GM20000 (cell line): ENCODE measurements around the gene TFG.

Source experiments
- DNase-seq: peaks from one replicate; pipeline ENCODE4 v3.0.0; 2012; ENCODE audit warnings: low spot score
- CTCF ChIP-seq: IDR thresholded peaks from 2 replicates; pipeline ENCODE4 v1.5.1; 2012; ENCODE audit warnings: mild to moderate bottlenecking, control low read depth; ENCODE audit errors: extremely low read depth, missing control alignments

The TFG gene

GRCh38 chr3:100769693-100770092, 60.4 kb downstream of the TFG start:
- TF ChIP-seq CTCF = no peak
- no peak for DNase-seq

- no peak for TF ChIP-seq CTCF
- no peak for DNase-seq
Observed at GRCh38 chr3:100775226-100775625, 65.9 kb downstream of the TFG start.

GRCh38 chr3:100775669-100776068, 66.4 kb downstream of the TFG start:
- no peak for DNase-seq
- TF ChIP-seq CTCF = no peak

- DNase-seq = no peak
- TF ChIP-seq CTCF = no peak
Observed at GRCh38 chr3:100776097-100776729, 66.9 kb downstream of the TFG start.

GRCh38 chr3:100776746-100777145, 67.5 kb downstream of the TFG start:
- no peak for DNase-seq
- TF ChIP-seq CTCF = no peak

- TF ChIP-seq CTCF = no peak
- DNase-seq = no peak
Observed at GRCh38 chr3:100777271-100777670, 68.0 kb downstream of the TFG start.

GRCh38 chr3:100779480-100779879, 70.2 kb downstream of the TFG start:
- no peak for DNase-seq
- TF ChIP-seq CTCF = no peak
